H9 (cell line): Measurements from ENCODE around the gene SRC. TPM values are rescaled to one million over a fixed set of nuclear protein-coding genes. Genes with fewer than 3 reads are reported as not detected.

Experiments used
- DNase-seq: peaks from one replicate; pipeline ENCODE4 v3.0.0-alpha.2; 2017
- H2AFZ ChIP-seq: one replicate; pipeline ENCODE4 v1.6.1; 2013; ENCODE audit warnings: mild to moderate bottlenecking, low read length, control low read depth, moderate library complexity
- H2AK5ac ChIP-seq: 2 replicates; pipeline ENCODE4 v1.6.1; 2013; ENCODE audit warnings: low read length, control low read depth, mixed read lengths; ENCODE audit not compliant: insufficient read length
- H2BK120ac ChIP-seq: one replicate; pipeline ENCODE4 v1.6.1; 2013; ENCODE audit warnings: low read depth, mild to moderate bottlenecking, low read length, control low read depth, inconsistent platforms; ENCODE audit not compliant: poor library complexity, severe bottlenecking
- H2BK12ac ChIP-seq: 2 replicates; pipeline ENCODE4 v1.6.1; 2013; ENCODE audit warnings: low read length, control low read depth, mixed read lengths, low read depth; ENCODE audit not compliant: insufficient read length
- H2BK15ac ChIP-seq: 2 replicates; pipeline ENCODE4 v1.6.1; 2013; ENCODE audit warnings: low read depth, low read length, control low read depth
- H2BK20ac ChIP-seq: one replicate; pipeline ENCODE4 v1.6.1; 2013; ENCODE audit warnings: low read depth, mild to moderate bottlenecking, low read length, control low read depth, inconsistent platforms; ENCODE audit not compliant: poor library complexity, severe bottlenecking
- H2BK5ac ChIP-seq: 2 replicates; pipeline ENCODE4 v1.6.1; 2013; ENCODE audit warnings: low read length, control low read depth, mixed read lengths; ENCODE audit not compliant: insufficient read length
- H3K14ac ChIP-seq: 2 replicates; pipeline ENCODE4 v1.6.1; 2013; ENCODE audit warnings: low read length, control low read depth; ENCODE audit not compliant: insufficient read depth
- H3K18ac ChIP-seq: 2 replicates; pipeline ENCODE4 v1.6.1; 2013; ENCODE audit warnings: low read depth, mild to moderate bottlenecking, mixed read lengths, low read length, control low read depth; ENCODE audit not compliant: insufficient read length
- H3K23ac ChIP-seq: 2 replicates; pipeline ENCODE4 v1.6.1; 2013; ENCODE audit warnings: low read length, control low read depth, mixed read lengths, low read depth; ENCODE audit not compliant: insufficient read length
- H3K23me2 ChIP-seq: 2 replicates; pipeline ENCODE4 v1.6.1; 2013; ENCODE audit warnings: low read depth, mild to moderate bottlenecking, mixed read lengths, low read length, control low read depth; ENCODE audit not compliant: insufficient read length, poor library complexity, severe bottlenecking
- H3K27ac ChIP-seq: 2 replicates; pipeline ENCODE4 v1.5.1; 2013; ENCODE audit warnings: low read length, control low read depth, mixed read lengths, low read depth; ENCODE audit not compliant: insufficient read length
- H3K27me3 ChIP-seq: 2 replicates; pipeline ENCODE4 v1.6.1; 2013; ENCODE audit warnings: low read length, control low read depth, inconsistent platforms; ENCODE audit not compliant: insufficient read depth
- H3K4ac ChIP-seq: 2 replicates; pipeline ENCODE4 v1.6.1; 2013; ENCODE audit warnings: low read depth, mild to moderate bottlenecking, control low read depth, inconsistent platforms, low read length, moderate library complexity
- H3K4me1 ChIP-seq: 2 replicates; pipeline ENCODE4 v1.6.1; 2013; ENCODE audit warnings: low read length, control low read depth, inconsistent platforms; ENCODE audit not compliant: insufficient read depth
- H3K4me2 ChIP-seq: 2 replicates; pipeline ENCODE4 v1.6.1; 2013; ENCODE audit warnings: low read length, control low read depth, mixed read lengths; ENCODE audit not compliant: insufficient read length, insufficient read depth
- H3K56ac ChIP-seq: 2 replicates; pipeline ENCODE4 v1.6.1; 2013; ENCODE audit warnings: low read depth, mild to moderate bottlenecking, mixed read lengths, low read length, control low read depth; ENCODE audit not compliant: insufficient read length
- H3K79me1 ChIP-seq: 2 replicates; pipeline ENCODE4 v1.6.1; 2013; ENCODE audit warnings: low read depth, mild to moderate bottlenecking, moderate library complexity, low read length, control low read depth, inconsistent platforms; ENCODE audit not compliant: insufficient read depth, poor library complexity, severe bottlenecking
- H3K79me2 ChIP-seq: 2 replicates; pipeline ENCODE4 v1.6.1; 2013; ENCODE audit warnings: low read length, control low read depth, inconsistent platforms; ENCODE audit not compliant: insufficient read depth
- H3K9ac ChIP-seq: 2 replicates; pipeline ENCODE4 v1.6.1; 2013; ENCODE audit warnings: low read length, control low read depth, mixed read lengths; ENCODE audit not compliant: insufficient read length; ENCODE audit errors: extremely low read depth
- H3K9me3 ChIP-seq: one replicate; pipeline ENCODE4 v1.6.1; 2013; ENCODE audit warnings: low read depth, low read length, inconsistent platforms; ENCODE audit not compliant: control insufficient read depth
- H3T11ph ChIP-seq: one replicate; pipeline ENCODE4 v1.6.1; 2013; ENCODE audit warnings: mild to moderate bottlenecking, low read length, control low read depth, inconsistent platforms
- H4K20me1 ChIP-seq: one replicate; pipeline ENCODE4 v1.6.1; 2013; ENCODE audit not compliant: control insufficient read depth, insufficient read length, insufficient read depth
- H4K5ac ChIP-seq: 2 replicates; pipeline ENCODE4 v1.6.1; 2013; ENCODE audit warnings: low read depth, mild to moderate bottlenecking, mixed read lengths, low read length, control low read depth; ENCODE audit not compliant: insufficient read length
- H4K8ac ChIP-seq: replicated peaks from 2 replicates; pipeline ENCODE4 v1.6.1; 2013; ENCODE audit warnings: low read length, control low read depth, mixed read lengths, low read depth; ENCODE audit not compliant: insufficient read length
- H4K91ac ChIP-seq: 2 replicates; pipeline ENCODE4 v1.6.1; 2013; ENCODE audit warnings: low read depth, mild to moderate bottlenecking, moderate library complexity, mixed read lengths, low read length, control low read depth; ENCODE audit not compliant: insufficient read length
- H3K27ac Mint-ChIP-seq, 3 experiments: 2 replicates in 2 of 3; 3 replicates in 1 of 3; pipeline ENCODE4 v1.8.0; 2020 to 2021; ENCODE audit warnings: mixed read lengths in 3 of 3, mild to moderate bottlenecking in 1 of 3, moderate library complexity in 1 of 3
- H3K27me3 Mint-ChIP-seq: 2 replicates; pipeline ENCODE4 v1.8.0; 2021; ENCODE audit warnings: low read depth, mild to moderate bottlenecking, moderate library complexity, mixed read lengths
- H3K36me3 Mint-ChIP-seq, 3 experiments: 2 replicates in 2 of 3; 3 replicates in 1 of 3; pipeline ENCODE4 v1.8.0; 2020 to 2021; ENCODE audit warnings: low read depth in 3 of 3, mixed read lengths in 3 of 3; ENCODE audit not compliant: insufficient read depth in 1 of 3
- H3K4me1 Mint-ChIP-seq, 2 experiments: 2 replicates each; pipeline ENCODE4 v1.8.0; 2020; ENCODE audit warnings: mixed read lengths in 2 of 2
- H3K4me3 Mint-ChIP-seq, 2 experiments: 2 replicates in 1 of 2; 3 replicates in 1 of 2; pipeline ENCODE4 v1.8.0; 2020 to 2021; ENCODE audit warnings: mild to moderate bottlenecking in 2 of 2, mixed read lengths in 2 of 2, moderate library complexity in 1 of 2
- H3K9me3 Mint-ChIP-seq, 2 experiments: 2 replicates in 1 of 2; 3 replicates in 1 of 2; pipeline ENCODE4 v1.8.0; 2020; ENCODE audit warnings: mild to moderate bottlenecking in 2 of 2, mixed read lengths in 2 of 2, moderate library complexity in 1 of 2
- CTCF ChIP-seq: fragments of 200-600 bp; sonication (generic); conservative IDR thresholded peaks from 3 replicates; pipeline ENCODE4 v1.8.0; 2021; ENCODE audit warnings: antibody characterized with exemption, mild to moderate bottlenecking
- WGBS: extraction: QIAGEN DNeasy Blood & Tissue Kit; methylation state at CpG from one replicate; pipeline ENCODE4 v1.1.7; 2013; ENCODE audit warnings: missing lambda C conversion rate, low lambda C conversion rate, mixed read lengths; ENCODE audit not compliant: insufficient read length; ENCODE audit errors: extremely low coverage; 5-methylcytosine and 5-hydroxymethylcytosine counted together
- total RNA-seq: library from RNA; stranded (reverse); gene quantifications from 2 replicates; pipeline ENCODE4 v1.2.1, GENCODE V29; 2021

SRC gene
- total RNA-seq, 1 experiment from 2014 or later, result 44.5 TPM

- Histone ChIP-seq H3K4ac (no peak overlapping the region), H3K9ac (no peak overlapping the region), H4K5ac (no peak overlapping the region), H3K4me1 (no peaks in the 10 kb centered on the region), H2AK5ac (no peak overlapping the region), H2BK120ac (no peak overlapping the region), H2BK5ac (no peak overlapping the region), H3K23me2 (no peaks in the 10 kb centered on the region), H3K14ac (no peak overlapping the region), H2BK20ac (no peak overlapping the region), H3K56ac (no peak overlapping the region), H3K23ac (no peak overlapping the region), H2AFZ (no peak overlapping the region), H3K27me3 (no peaks in the 10 kb centered on the region), H2BK15ac (no peak overlapping the region), H3K18ac (no peak overlapping the region), H3K79me1 (no peaks in the 10 kb centered on the region), H4K8ac (no peak overlapping the region), H4K91ac (no peak overlapping the region), H3K27ac (no peak overlapping the region), H3T11ph (no peak overlapping the region), H3K9me3 (no peaks in the 10 kb centered on the region), H3K4me2 (no peak overlapping the region), H3K79me2 (no peaks in the 10 kb centered on the region), H2BK12ac (no peak overlapping the region), H4K20me1 (no peaks in the 10 kb centered on the region)
- no peak overlapping the region for H3K27ac Mint-ChIP-seq
- H3K36me3 Mint-ChIP-seq, result no peaks in the 10 kb centered on the region
- DNase-seq, result no peak
- TF ChIP-seq CTCF, result no peak
- no peaks in the 10 kb centered on the region for H3K9me3 Mint-ChIP-seq
- WGBS, result no CpG with 5 or more reads among the region's 7 CpGs
- H3K27me3 Mint-ChIP-seq, result no peaks in the 10 kb centered on the region
- no peak overlapping the region for H3K4me3 Mint-ChIP-seq
- no peaks in the 10 kb centered on the region for H3K4me1 Mint-ChIP-seq
These were observed 85.0 kb downstream of the SRC start for GRCh38 chr20:37430778-37431460.
